ENCODE measurements around the gene REV3L. TPM values are rescaled to one million over a fixed set of nuclear protein-coding genes. Genes with fewer than 3 reads are reported as not detected.

Gene REV3L
- total and polyA plus RNA-seq, 2 of the 13 experiments (the other 11 are each of a cell fraction or from before 2014, with no cell fraction given), result 12.8 to 31.3 TPM

DNA sequence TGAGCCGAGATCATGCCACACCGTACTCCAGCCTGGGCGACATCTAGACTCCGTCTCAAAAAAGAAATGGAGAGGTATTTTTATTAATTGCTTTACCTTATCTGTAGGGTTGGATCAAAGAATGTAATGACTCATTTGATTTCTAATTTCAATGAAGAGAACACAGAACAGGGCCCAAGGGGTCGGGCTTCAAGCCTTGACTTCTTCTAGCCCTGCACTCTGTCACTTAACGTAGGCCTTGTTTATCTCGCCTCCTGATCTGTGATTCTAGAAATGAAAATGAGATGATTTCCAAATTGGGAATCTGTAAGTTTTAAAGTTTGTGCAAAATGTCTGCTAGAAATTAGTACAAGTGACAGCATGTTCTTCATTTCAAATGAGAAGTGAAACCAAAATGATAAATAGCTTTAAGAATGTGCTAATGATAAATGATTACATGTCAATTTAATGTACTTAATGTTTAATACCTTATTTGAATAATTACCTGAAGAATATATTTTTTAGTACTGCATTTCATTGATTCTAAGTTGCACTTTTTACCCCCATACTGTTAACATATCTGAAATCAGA, 215.2 kb downstream of the REV3L start (continued):
- TF ChIP-seq, protein P1, sequence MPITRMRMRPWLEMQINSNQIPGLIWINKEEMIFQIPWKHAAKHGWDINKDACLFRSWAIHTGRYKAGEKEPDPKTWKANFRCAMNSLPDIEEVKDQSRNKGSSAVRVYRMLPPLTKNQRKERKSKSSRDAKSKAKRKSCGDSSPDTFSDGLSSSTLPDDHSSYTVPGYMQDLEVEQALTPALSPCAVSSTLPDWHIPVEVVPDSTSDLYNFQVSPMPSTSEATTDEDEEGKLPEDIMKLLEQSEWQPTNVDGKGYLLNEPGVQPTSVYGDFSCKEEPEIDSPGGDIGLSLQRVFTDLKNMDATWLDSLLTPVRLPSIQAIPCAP (CRISPR knock-in tag; IDR thresholded peaks at IDR 0.05; ENCODE audit: low read depth), result no peak
- TF ChIP-seq ZNF451 (CRISPR knock-in tag; IDR thresholded peaks at IDR 0.05), result no peak
- TF ChIP-seq ZNF563 (CRISPR knock-in tag; IDR thresholded peaks at IDR 0.05), result no peak
- no peak for TF ChIP-seq FOXK2 (IDR thresholded peaks at IDR 0.05)
- TF ChIP-seq NCOA5 (CRISPR knock-in tag; IDR thresholded peaks at IDR 0.05), result no peak
- no peak for TF ChIP-seq RAD21 (CRISPR knock-in tag; IDR thresholded peaks at IDR 0.05)
- no peak for TF ChIP-seq THRA (CRISPR knock-in tag; IDR thresholded peaks at IDR 0.05; ENCODE audit: borderline replicate concordance)
- TF ChIP-seq HNRNPL (IDR thresholded peaks at IDR 0.05; ENCODE audit: low read depth, low read length), result no peak
- TF ChIP-seq ZNF784 (CRISPR knock-in tag; IDR thresholded peaks at IDR 0.05; ENCODE audit: borderline replicate concordance), result no peak
- no peak for TF ChIP-seq ZNF318 (CRISPR knock-in tag; IDR thresholded peaks at IDR 0.05)

Measured in HepG2 (cell line).